ENCODE results near the gene STAT5A.

The STAT5A gene

GRCh38 chr17:42338427-42338985 is 50.2 kb downstream of the STAT5A start:
- DNase-seq (ENCODE audit: low read depth in 1 of 2, low spot score in 1 of 2): no peak
- TF ChIP-seq GABPA (IDR thresholded peaks at IDR 0.05; ENCODE audit: low read depth) (no peak), POLR2AphosphoS5 (IDR thresholded peaks at IDR 0.05; ENCODE audit: low read depth) (no peak), REST (IDR thresholded peaks at IDR 0.05; ENCODE audit: insufficient replicate concordance, low read depth) (no peak), SPI1 (IDR thresholded peaks at IDR 0.05; ENCODE audit: borderline replicate concordance, low read depth) (no peak)

GRCh38 chr17:42339221-42339620 is 50.9 kb downstream of the STAT5A start:
- DNase-seq (ENCODE audit: low read depth in 1 of 2, low spot score in 1 of 2): no peak
- no peak for TF ChIP-seq POLR2AphosphoS5 (IDR thresholded peaks at IDR 0.05; ENCODE audit: low read depth)
- TF ChIP-seq REST (IDR thresholded peaks at IDR 0.05; ENCODE audit: insufficient replicate concordance, low read depth): no peak
- no peak for TF ChIP-seq CTCF (IDR thresholded peaks at IDR 0.05; ENCODE audit: insufficient read depth, low read length)
- TF ChIP-seq GABPA (IDR thresholded peaks at IDR 0.05; ENCODE audit: low read depth): no peak
- TF ChIP-seq SPI1 (IDR thresholded peaks at IDR 0.05; ENCODE audit: borderline replicate concordance, low read depth): no peak
- no peak overlapping the region for H3K4me3 ChIP-seq (replicated peaks; ENCODE audit: insufficient read depth, low read length)
- no peak overlapping the region for H3K27ac ChIP-seq (replicated peaks)
- no peaks in the 10 kb centered on the region for H3K27me3 ChIP-seq (ENCODE audit: insufficient read depth, poor library complexity, severe bottlenecking)

More at GRCh38 chr17:42338427-42338985, 50.2 kb downstream of the STAT5A start:
- Histone ChIP-seq H3K4me3 (replicated peaks; ENCODE audit: insufficient read depth, low read length) (no peak overlapping the region), H3K27me3 (ENCODE audit: insufficient read depth, poor library complexity, severe bottlenecking) (no peaks in the 10 kb centered on the region), H3K27ac (replicated peaks) (no peak overlapping the region)

GRCh38 chr17:42340691-42341127 is 52.4 kb downstream of the STAT5A start:
- TF ChIP-seq REST (IDR thresholded peaks at IDR 0.05; ENCODE audit: insufficient replicate concordance, low read depth) (no peak), GABPA (IDR thresholded peaks at IDR 0.05; ENCODE audit: low read depth) (no peak), CTCF (IDR thresholded peaks at IDR 0.05; ENCODE audit: insufficient read depth, low read length) (no peak), SPI1 (IDR thresholded peaks at IDR 0.05; ENCODE audit: borderline replicate concordance, low read depth) (no peak), POLR2AphosphoS5 (IDR thresholded peaks at IDR 0.05; ENCODE audit: low read depth) (no peak)
- Histone ChIP-seq H3K27me3 (ENCODE audit: insufficient read depth, poor library complexity, severe bottlenecking) (no peaks in the 10 kb centered on the region), H3K4me3 (replicated peaks; ENCODE audit: insufficient read depth, low read length) (no peak overlapping the region), H3K27ac (replicated peaks) (no peak overlapping the region)
- DNase-seq (ENCODE audit: low read depth in 1 of 2, low spot score in 1 of 2): no peak
